Endothelial cell of umbilical vein (primary cell): ENCODE measurements around the gene CTNNB1. TPM values are rescaled to one million over a fixed set of nuclear protein-coding genes. Genes with fewer than 3 reads are reported as not detected.

ENCODE experiments used
- BruUV-seq: library from RNA; stranded (reverse); fragments of 400-500 nt; replicated peaks from 2 replicates; lab custom pipeline; 2021; lab: Mats Ljungman, UMichigan
- CTCF ChIA-PET: fragments of 300-600, 350-600 bp; sonication (Branson Sonifier 250); formaldehyde crosslinking; loops from one replicate; lab custom pipeline; 2021; ENCODE audit warnings: antibody characterized with exemption, inconsistent platforms; lab: Charles Lee
- POLR2A ChIA-PET: fragments of 300-600, 350-600 bp; sonication (Branson Sonifier 250); formaldehyde crosslinking; loops from one replicate; lab custom pipeline; 2021; ENCODE audit warnings: antibody characterized with exemption, inconsistent platforms; lab: Charles Lee
- DNase-seq: peaks from one replicate; pipeline ENCODE4 v3.0.0-alpha.2; 2011; ENCODE audit warnings: low read depth, low spot score
- FAIRE-seq: peaks from 2 replicates; lab custom pipeline; 2011; peaks lifted over from hg19 to GRCh38; lab: Jason Lieb, UNC
- H2AFZ ChIP-seq: 2 replicates; pipeline ENCODE4 v1.6.0; 2012; ENCODE audit warnings: low read depth, low read length, control low read depth, inconsistent platforms
- H3K27ac ChIP-seq: 2 replicates; pipeline ENCODE4 v1.5.1; 2011; ENCODE audit warnings: low read depth, mild to moderate bottlenecking, control low read depth, low read length, moderate library complexity; ENCODE audit not compliant: insufficient read depth
- H3K27me3 ChIP-seq, 2 experiments: 2 replicates each; pipeline versions ENCODE4 v1.6.0 to v1.6.1; 2011; ENCODE audit warnings: low read length in 2 of 2, mixed read lengths in 1 of 2; ENCODE audit not compliant: control insufficient read depth in 2 of 2, insufficient read depth in 2 of 2
- H3K36me3 ChIP-seq, 2 experiments: 2 replicates in 1 of 2; 3 replicates in 1 of 2; pipeline ENCODE4 v1.5.1; 2011; ENCODE audit warnings: low read length in 2 of 2, mild to moderate bottlenecking in 1 of 2, moderate library complexity in 1 of 2; ENCODE audit not compliant: control insufficient read depth in 2 of 2, insufficient read depth in 2 of 2; ENCODE audit errors: extremely low read depth in 1 of 2
- H3K4me1 ChIP-seq: 3 replicates; pipeline ENCODE4 v1.5.1; 2011; ENCODE audit warnings: mild to moderate bottlenecking, low read length; ENCODE audit not compliant: control insufficient read depth, insufficient read depth; ENCODE audit errors: extremely low read depth
- H3K4me2 ChIP-seq: 2 replicates; pipeline ENCODE4 v1.6.1; 2011; ENCODE audit warnings: low read length, control low read depth, mixed read lengths; ENCODE audit not compliant: insufficient read depth
- H3K4me3 ChIP-seq, 3 experiments: fragments of 200-600 bp in 1 of 3; sonication (generic), shearing (Covaris generic) in 1 of 3; replicated peaks in 1 of 3; 2 replicates each; pipeline ENCODE4 v1.5.1; 2011 to 2016; ENCODE audit warnings: control low read depth in 3 of 3, low read length in 3 of 3, mild to moderate bottlenecking in 2 of 3, inconsistent platforms in 1 of 3, low read depth in 1 of 3, moderate library complexity in 1 of 3; ENCODE audit not compliant: insufficient read depth in 1 of 3
- H3K79me2 ChIP-seq: 2 replicates; pipeline ENCODE4 v1.6.0; 2012; ENCODE audit warnings: low read length, inconsistent platforms; ENCODE audit not compliant: control insufficient read depth, insufficient read depth
- H3K9ac ChIP-seq: replicated peaks from 2 replicates; pipeline ENCODE3; 2011; ENCODE audit warnings: low read length, control low read depth; ENCODE audit not compliant: insufficient read depth; ENCODE audit errors: extremely low read depth
- H3K9me1 ChIP-seq: replicated peaks from 3 replicates; pipeline ENCODE4 v1.6.0; 2011; ENCODE audit warnings: mild to moderate bottlenecking, low read length; ENCODE audit not compliant: control insufficient read depth, insufficient read depth; ENCODE audit errors: extremely low read depth
- H3K9me3 ChIP-seq: replicated peaks from 2 replicates; pipeline ENCODE4 v1.5.1; 2012; ENCODE audit warnings: low read length, inconsistent platforms; ENCODE audit not compliant: control insufficient read depth, insufficient read depth
- H4K20me1 ChIP-seq: replicated peaks from 2 replicates; pipeline ENCODE3; 2011; ENCODE audit warnings: mild to moderate bottlenecking, low read length; ENCODE audit not compliant: control insufficient read depth, insufficient read depth; ENCODE audit errors: extremely low read depth
- EZH2 ChIP-seq: IDR thresholded peaks from 2 replicates; pipeline ENCODE4 v1.6.1; 2012; ENCODE audit warnings: borderline replicate concordance, low read depth, mild to moderate bottlenecking, moderate library complexity, low read length, inconsistent platforms; ENCODE audit not compliant: severe bottlenecking
- FOS ChIP-seq: IDR thresholded peaks from 2 replicates; pipeline ENCODE4 v1.6.1; 2011; ENCODE audit warnings: mild to moderate bottlenecking, low read length, moderate library complexity, borderline replicate concordance; ENCODE audit not compliant: insufficient read depth
- GATA2 ChIP-seq: IDR thresholded peaks from 2 replicates; pipeline ENCODE4 v1.7.0; 2011; ENCODE audit warnings: low read depth, mild to moderate bottlenecking, moderate library complexity, mixed read lengths, low read length; ENCODE audit not compliant: insufficient read length, insufficient read depth
- JUN ChIP-seq: IDR thresholded peaks from 2 replicates; pipeline ENCODE4 v1.6.1; 2011; ENCODE audit warnings: borderline replicate concordance, low read depth; ENCODE audit not compliant: insufficient read length, insufficient read depth
- MYC ChIP-seq: IDR thresholded peaks from one replicate; pipeline ENCODE4 v1.6.1; 2011; ENCODE audit warnings: mild to moderate bottlenecking, low read depth, low read length
- POLR2A ChIP-seq: IDR thresholded peaks from 2 replicates; pipeline ENCODE4 v1.6.1; 2012; ENCODE audit warnings: low read depth, mild to moderate bottlenecking, control low read depth, low read length
- POLR2AphosphoS5 ChIP-seq: IDR thresholded peaks from 2 replicates; pipeline ENCODE4 v1.6.1; 2012; ENCODE audit warnings: low read depth, mild to moderate bottlenecking, control low read depth, low read length, moderate library complexity; ENCODE audit not compliant: insufficient read depth
- dilution Hi-C: fragments of 300-500 bp; cut with MboI; formaldehyde crosslinking; loops from one replicate; pipeline ENCODE4 v1.15.0; 2019; ENCODE audit warnings: low sequenced_read_pairs; ENCODE audit not compliant: extremely low pct_ligation_motif_present
- intact Hi-C: fragments of 100-400 bp; cut with micrococcal nuclease; formaldehyde crosslinking; loops from one replicate; pipeline ENCODE4 v1.10.0; 2022
- polyA plus RNA-seq, 4 experiments: library from polyadenylated mRNA; depleted of rRNA in 3 of 4; stranded (reverse) in 3 of 4; unstranded in 1 of 4; fragments of >200 nt; gene quantifications; 2 replicates each; pipeline versions ENCODE4 v1.2.1 to v1.2.3, GENCODE V29; 2011 to 2012; ENCODE audit warnings: missing spikeins in 1 of 4
- total RNA-seq: library from RNA; stranded (reverse); gene quantifications from 2 replicates; pipeline ENCODE4 v1.2.3, GENCODE V29; 2021
- TF ChIP-seq, protein P1 (sequence below): IDR thresholded peaks from 2 replicates; pipeline ENCODE4 v1.6.1; 2011; ENCODE audit not compliant: insufficient read depth, insufficient read length
- TF ChIP-seq, protein P2 (sequence below), 2 donors: IDR thresholded peaks; 1 replicate in 1 of 2; 2 replicates in 1 of 2; pipeline ENCODE4 v1.5.1; 2011; ENCODE audit warnings: low read length in 2 of 2, mild to moderate bottlenecking in 2 of 2, moderate library complexity in 2 of 2, control low read depth in 1 of 2, inconsistent platforms in 1 of 2, low read depth in 1 of 2; ENCODE audit not compliant: insufficient read depth in 1 of 2; ENCODE audit errors: extremely low read depth in 1 of 2

CTNNB1 gene
- total and polyA plus RNA-seq, 2 donors (not counting 3 experiments of a cell fraction or from before 2014, with no cell fraction given) = 513 to 906 TPM

- H3K79me2 ChIP-seq = no peaks in the 10 kb centered on the region
- no peak overlapping the region for H3K4me2 ChIP-seq
- H3K9me3 ChIP-seq = no peaks in the 10 kb centered on the region
- H3K27me3 ChIP-seq = peaks cover 5 to 17% of the 10 kb centered on the region in 2 experiments
- no peaks in the 10 kb centered on the region for H4K20me1 ChIP-seq
- FAIRE-seq (no peak), DNase-seq (no peak)
- POLR2A ChIA-PET = interaction anchor here (0.7 kb wide), 1 partner anchor 9 kb away, joined by 5 read pairs; no protein-coding TSS in a partner anchor
- CTCF ChIA-PET = interaction anchor here (1.0 kb wide), 1 partner anchor 13 kb away, joined by 4 read pairs; the partner anchor contains the start of gene CTNNB1
- dilution Hi-C loops = no loop called here
- H3K4me3 ChIP-seq = no peak overlapping the region
- no peak overlapping the region for H3K9ac ChIP-seq
- BruUV-seq = no TSS peak
- intact Hi-C loops = no loop called here
- H2AFZ ChIP-seq = no peak overlapping the region
- H3K9me1 ChIP-seq = no peaks in the 10 kb centered on the region
- TF ChIP-seq POLR2A (no peak), JUN (no peak), POLR2AphosphoS5 (no peak), EZH2 (no peak), MYC (no peak), GATA2 (no peak), FOS (no peak)
- TF ChIP-seq, protein P1, sequence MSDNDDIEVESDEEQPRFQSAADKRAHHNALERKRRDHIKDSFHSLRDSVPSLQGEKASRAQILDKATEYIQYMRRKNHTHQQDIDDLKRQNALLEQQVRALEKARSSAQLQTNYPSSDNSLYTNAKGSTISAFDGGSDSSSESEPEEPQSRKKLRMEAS = no peak
- TF ChIP-seq, protein P2, sequence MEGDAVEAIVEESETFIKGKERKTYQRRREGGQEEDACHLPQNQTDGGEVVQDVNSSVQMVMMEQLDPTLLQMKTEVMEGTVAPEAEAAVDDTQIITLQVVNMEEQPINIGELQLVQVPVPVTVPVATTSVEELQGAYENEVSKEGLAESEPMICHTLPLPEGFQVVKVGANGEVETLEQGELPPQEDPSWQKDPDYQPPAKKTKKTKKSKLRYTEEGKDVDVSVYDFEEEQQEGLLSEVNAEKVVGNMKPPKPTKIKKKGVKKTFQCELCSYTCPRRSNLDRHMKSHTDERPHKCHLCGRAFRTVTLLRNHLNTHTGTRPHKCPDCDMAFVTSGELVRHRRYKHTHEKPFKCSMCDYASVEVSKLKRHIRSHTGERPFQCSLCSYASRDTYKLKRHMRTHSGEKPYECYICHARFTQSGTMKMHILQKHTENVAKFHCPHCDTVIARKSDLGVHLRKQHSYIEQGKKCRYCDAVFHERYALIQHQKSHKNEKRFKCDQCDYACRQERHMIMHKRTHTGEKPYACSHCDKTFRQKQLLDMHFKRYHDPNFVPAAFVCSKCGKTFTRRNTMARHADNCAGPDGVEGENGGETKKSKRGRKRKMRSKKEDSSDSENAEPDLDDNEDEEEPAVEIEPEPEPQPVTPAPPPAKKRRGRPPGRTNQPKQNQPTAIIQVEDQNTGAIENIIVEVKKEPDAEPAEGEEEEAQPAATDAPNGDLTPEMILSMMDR (IDR thresholded peaks at IDR 0.05; ENCODE audit: extremely low read depth in 1 of 2, insufficient read depth in 1 of 2, low read depth in 1 of 2, low read length in 2 of 2) = no peak
- H3K36me3 ChIP-seq = no peaks in the 10 kb centered on the region
- H3K27ac ChIP-seq = no peak overlapping the region
- no peaks in the 10 kb centered on the region for H3K4me1 ChIP-seq
Observed at GRCh38 chr3:41186297-41186696, 13.0 kb upstream of the CTNNB1 start.
